ENCODE data around the gene SNRNP48. TPM values are rescaled to one million over a fixed set of nuclear protein-coding genes. Genes with fewer than 3 reads are reported as not detected.
A peak's percentile ranks its signal among the peaks of the same experiment; 100 is the strongest.

Gene SNRNP48, protein sequence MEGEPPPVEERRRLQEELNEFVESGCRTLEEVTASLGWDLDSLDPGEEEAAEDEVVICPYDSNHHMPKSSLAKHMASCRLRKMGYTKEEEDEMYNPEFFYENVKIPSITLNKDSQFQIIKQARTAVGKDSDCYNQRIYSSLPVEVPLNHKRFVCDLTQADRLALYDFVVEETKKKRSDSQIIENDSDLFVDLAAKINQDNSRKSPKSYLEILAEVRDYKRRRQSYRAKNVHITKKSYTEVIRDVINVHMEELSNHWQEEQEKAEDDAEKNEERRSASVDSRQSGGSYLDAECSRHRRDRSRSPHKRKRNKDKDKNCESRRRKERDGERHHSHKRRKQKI
- 15.9 TPM for total RNA-seq

DNA sequence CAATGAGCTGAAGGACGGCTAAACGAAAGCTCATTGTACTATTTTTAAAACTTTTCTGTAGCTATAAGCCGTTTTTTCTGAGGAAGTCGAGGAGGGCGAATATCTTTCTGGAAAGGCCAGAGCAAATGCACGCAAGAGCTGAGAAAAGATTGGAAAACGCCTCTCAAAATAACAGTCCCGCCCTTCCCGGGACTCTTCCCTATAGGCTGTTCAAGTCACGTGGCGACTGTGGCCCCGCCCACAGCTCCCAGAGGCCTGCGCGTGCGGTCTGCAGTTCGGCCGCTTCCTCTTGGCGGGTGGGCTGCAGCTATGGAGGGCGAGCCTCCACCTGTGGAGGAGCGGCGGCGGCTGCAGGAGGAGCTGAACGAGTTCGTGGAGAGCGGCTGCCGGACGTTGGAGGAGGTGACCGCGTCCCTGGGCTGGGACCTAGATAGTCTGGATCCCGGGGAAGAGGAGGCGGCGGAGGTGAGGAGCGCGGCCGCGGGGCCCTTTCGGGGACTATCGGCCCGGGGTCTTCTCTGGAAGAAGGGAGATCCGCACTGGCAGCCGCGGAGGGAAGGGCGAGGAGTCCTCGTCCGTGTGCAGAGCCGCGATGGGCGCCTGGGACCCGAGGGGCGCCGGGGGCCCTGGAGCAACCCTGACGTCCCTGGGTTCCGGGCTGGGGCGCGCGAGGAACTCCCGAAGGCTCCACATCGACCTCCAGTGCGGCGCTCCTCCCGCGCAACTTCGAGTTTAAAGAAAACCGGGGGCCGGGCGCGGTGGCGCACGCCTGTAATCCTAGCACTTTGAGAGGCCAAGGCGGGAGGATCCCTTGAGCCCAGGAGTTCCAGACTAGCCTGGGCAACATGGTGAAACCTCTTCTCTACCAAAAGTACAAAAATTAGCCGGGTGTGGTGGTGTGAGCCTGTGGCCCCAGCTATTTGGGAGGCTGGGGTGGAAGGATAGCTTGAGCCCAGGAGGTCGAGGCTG, at the start of gene SNRNP48:
Gene SNRNP48 (plus strand): TSS at position 250 of the 969 bp plus-strand sequence. CDS start 60 bp downstream, at position 310.
- no peak for FAIRE-seq

DNA sequence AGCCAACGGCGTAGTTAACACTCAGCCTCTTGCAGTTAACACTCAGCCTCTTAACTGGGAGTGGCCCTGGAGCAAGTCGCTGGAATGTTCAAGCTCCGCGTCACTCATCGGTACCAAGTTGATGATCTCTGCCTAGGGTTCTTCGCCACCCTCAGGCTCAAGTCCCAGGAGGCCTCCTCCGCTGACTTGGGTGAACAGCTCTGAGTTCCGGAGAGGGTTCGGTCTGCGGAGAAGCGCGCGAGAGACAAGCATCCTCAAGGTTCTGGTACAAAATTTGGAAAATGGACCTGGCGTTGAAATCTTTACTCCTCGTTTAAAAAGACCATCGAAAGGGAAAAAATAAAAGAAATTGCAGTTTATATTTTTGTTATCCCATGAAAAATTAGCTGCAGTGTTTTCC, 49.4 kb upstream of the SNRNP48 start:
- DNase-seq (ENCODE audit: low spot score in 2 of 2) (peak in 1 of 2 donors; percentile 22), FAIRE-seq (no peak)

More for the DNA sequence above, at the start of gene SNRNP48:
- DNase-seq (ENCODE audit: low spot score in 2 of 2): peak; percentile 89 to 91

DNA sequence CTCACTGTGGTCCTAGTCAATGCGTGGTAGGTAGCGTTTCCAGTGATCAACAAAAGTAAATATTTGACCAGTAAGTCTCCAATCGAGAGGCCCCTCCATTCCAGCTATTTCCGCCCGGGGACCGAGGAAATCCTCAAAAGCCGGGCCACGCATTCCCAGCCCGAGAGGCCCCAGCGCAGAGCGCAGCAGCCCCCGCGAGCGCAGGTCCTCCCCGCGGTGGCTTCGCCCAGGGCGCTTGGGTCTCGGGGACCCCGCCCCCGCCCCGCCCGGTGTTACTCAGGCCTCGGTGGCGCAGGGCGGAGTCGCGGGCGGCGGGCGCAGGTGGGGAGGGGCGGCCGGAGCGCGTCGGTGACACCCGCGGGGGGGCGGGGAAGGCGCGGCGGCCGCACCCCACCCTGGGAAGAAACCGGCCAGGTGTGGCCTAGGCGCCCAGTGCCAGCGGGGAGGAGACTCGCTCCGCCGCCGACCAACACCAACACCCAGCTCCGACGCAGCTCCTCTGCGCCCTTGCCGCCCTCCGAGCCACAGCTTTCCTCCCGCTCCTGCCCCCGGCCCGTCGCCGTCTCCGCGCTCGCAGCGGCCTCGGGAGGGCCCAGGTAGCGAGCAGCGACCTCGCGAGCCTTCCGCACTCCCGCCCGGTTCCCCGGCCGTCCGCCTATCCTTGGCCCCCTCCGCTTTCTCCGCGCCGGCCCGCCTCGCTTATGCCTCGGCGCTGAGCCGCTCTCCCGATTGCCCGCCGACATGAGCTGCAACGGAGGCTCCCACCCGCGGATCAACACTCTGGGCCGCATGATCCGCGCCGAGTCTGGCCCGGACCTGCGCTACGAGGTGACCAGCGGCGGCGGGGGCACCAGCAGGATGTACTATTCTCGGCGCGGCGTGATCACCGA, 48.6 kb upstream of the SNRNP48 start, which contains the start of gene DSP:
Gene DSP (plus strand): TSS at position 497 of the 890 bp plus-strand sequence. CDS start 245 bp downstream, at position 742.
- peak; percentile 37 to 38 for DNase-seq (ENCODE audit: low spot score in 2 of 2)
- FAIRE-seq: no peak

DNA sequence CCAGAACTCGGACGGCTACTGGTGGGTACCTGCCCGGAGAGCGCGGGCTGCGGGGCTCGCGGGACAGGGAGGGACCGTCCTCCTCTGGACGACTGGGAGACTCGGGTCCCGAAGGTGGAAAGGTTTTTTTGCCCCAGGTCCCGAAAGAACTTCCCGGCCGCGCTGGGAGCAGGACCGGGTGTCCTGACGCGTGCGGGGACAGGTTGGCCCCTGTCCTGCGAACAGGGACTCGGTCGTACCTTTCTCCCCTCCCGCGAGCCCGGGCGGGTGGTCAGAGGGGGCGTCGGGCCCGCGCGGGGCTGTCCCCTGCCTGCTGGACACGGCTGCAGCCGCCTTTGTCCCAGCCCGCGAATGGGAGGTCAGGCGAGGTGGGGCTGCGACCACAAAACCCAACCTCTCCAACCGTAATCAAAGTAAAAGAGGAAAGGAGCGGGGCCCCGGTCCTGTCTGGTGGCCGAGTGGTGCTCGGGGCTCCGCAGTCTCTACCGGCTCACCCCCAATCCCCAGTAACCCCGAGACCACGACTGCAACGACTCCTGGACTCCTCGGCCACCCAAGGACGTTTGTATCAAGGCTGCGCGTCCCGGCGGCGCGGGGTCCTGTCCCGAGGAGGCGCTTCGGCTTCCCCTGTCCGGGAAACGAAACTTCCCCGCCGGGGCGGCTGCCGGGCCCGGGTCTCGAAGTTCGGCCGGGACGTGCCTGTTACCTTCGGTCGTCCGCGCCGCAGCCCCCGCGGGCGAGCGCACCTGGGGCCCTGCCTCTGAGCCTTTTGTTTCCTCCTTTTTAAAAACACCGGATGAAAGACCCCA, 47.7 kb upstream of the SNRNP48 start:
- no peak for FAIRE-seq
- peak; percentile 15 to 20 for DNase-seq (ENCODE audit: low spot score in 2 of 2)

DNA sequence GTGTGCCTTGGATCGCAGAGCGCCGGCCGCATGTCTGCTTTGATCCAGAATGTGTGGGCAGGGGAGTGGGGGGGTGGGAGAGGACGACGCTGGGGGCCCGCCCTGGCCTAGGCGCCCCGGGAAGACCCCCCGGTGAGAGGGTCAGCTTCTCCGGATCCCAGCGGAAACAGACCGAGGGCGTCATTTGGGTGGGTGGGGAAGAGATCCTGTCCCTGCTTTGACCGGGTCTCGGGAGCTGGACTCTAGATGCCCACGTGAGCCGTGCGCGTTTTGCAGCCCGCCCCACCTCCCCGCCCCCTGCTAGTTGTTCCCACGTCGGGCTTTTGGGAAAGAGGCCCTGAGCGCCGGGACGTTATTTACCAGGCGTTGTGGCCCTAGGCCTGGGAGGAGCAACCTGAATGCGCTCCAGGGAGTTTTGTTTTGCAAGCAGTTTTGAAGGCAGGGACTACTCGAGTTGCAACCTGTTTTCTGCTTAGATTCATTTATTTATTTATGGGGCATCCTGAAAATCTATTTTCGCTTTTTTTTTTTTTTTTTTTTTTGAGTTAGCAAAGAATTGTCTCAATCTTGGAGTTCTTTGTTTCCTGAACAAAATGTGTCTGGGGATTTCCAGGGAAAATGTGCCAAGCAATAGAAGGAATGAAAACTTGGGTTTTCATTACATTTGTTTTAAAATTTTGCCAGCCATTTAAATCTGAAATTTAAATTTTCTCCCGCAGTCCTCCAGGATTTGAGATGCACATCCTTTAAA, 46.9 kb upstream of the SNRNP48 start:
- DNase-seq (ENCODE audit: low spot score in 2 of 2) (peak; percentile 28 to 32), FAIRE-seq (no peak)

DNA sequence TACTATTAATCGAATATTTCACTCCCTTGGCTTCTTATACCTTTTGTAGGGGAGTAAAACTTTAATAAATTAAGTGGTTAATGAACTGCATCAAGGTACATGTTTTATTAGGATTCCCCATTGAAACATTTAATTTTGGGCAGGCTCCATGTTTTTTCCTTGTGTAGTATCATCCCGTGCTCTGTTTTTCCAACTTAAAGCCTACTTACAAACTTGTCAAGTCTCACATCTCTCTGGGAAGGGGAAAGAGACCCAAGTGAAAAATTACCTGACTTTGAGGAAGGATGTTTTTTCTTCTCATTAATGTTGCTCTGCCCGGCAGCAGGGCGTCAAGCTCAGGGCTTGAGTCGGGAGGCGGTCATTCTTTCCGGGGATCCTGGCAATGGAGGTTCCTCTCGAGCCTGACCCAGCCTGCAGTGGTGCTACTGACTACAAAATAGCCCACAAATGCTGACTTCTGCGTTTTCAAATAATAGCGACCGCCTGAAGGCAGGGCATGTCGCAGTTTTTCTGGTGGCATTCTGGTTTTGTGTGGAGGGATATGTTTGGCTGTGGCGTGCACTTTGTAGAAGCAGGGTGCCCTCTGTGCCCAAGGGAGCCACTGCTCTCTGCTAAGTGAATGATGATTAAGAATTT, 46.1 kb upstream of the SNRNP48 start:
- no peak for DNase-seq (ENCODE audit: low spot score in 2 of 2)
- FAIRE-seq: no peak

DNA sequence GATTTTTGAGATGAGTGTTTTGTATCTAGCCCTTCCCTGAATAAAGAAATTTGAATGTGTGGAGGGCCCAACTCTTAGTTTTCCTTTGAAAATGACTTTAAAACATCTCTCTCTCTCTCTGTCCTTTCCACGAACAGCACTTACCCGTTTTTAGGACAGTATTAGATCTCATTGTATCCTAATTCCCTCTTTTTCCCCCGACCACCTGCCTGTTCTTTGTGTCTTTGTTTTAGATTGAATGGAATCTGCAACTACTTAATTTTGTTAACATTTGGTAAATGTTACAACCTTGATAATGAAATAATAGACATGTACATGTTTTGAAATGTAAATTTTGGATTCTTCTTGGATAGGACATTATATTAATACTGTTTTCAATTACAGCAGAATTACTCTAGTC, 45.4 kb upstream of the SNRNP48 start:
- no peak for FAIRE-seq
- DNase-seq (ENCODE audit: low spot score in 2 of 2): no peak

DNA sequence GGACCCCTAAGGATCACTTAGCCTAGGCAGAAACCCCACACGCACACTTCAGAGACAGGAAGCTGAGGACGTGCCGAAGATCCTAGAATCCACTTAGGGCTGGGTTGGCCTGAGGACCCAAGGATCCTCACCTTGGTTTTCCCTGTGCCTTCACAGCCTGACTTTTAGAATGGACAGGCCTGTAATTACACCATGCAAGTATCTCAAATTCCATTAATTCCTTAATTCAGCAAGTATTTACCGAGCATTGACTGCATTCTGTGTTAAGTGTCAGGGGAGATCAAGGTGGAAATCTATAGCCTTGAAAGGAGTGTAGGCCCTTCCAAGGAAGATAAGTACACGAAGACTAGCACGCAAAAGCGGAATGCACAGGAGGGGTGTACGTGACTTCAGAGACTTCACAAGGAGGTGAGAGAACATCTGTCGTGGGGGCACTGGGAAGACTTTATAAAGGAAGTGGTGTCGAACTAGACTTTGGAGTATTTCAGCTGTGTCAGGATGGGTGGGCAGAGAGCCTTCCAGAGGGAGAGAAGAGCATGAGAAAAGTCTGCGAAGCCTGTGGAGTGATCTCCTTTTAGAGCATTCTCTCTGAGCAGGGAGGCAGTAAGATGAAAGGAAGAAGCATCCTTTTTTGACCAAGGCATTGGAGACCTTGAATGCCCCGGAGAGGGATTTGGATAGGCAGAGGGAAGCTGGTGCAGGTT, 44.5 kb upstream of the SNRNP48 start:
- DNase-seq (ENCODE audit: low spot score in 2 of 2) (no peak), FAIRE-seq (no peak)

DNA sequence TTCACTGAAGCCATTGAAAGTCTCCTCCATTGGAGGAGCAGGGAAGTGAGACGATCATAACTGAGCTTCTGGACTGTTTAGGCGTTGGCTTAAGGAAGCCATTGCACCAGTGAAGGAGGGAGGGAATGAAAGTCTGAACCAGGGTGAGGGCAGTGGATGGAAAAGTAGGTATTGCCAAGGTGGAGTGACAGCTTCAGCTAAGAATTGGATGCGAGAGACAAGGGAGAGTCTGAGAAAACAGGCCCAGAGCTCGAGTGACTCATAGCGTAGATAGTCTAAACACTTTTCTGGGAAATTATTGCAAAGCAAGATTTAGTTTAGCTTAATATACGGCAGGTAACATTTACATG, 44.0 kb upstream of the SNRNP48 start:
- DNase-seq (ENCODE audit: low spot score in 2 of 2) (no peak), FAIRE-seq (no peak)

DNA sequence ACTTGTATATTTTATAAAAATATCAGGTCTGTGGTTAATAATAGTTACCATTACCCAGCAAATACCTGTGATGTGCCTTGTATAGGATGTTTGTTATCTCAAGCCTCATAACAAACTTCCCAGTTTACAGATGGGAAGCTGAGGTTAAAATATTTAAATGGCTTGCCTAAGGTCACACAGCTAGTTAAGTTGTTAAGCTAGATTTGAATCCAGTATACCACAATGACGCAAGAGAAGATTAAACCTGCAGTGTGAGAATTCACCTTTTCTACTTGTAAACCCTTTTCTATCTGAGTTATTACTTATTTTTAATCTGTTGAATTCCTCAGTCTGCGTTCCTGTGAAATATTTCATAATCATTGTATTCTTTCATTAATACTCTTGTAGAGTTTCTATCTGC, 43.6 kb upstream of the SNRNP48 start:
- FAIRE-seq (no peak), DNase-seq (ENCODE audit: low spot score in 2 of 2) (no peak)

DNA sequence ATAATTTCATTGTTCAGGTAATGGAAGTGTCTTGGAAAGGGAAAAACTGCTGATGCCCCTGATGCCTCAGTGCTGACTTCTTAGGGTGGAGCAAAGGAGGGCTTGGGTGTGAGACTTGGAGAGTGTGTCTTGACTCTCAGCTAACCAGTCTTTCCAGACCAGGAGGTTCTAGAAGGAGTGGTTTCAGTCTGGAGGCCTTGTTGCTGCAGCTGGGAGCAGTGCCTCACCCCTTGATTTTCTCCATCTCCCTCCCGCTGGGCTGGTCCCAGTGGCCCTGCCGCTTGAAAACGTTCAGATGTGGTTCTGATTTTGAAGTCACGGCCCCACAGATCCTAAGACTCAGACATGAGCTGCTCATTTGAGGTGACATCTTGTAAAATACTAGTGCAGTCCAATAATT, 43.1 kb upstream of the SNRNP48 start:
- FAIRE-seq: no peak
- DNase-seq (ENCODE audit: low spot score in 2 of 2): no peak

DNA sequence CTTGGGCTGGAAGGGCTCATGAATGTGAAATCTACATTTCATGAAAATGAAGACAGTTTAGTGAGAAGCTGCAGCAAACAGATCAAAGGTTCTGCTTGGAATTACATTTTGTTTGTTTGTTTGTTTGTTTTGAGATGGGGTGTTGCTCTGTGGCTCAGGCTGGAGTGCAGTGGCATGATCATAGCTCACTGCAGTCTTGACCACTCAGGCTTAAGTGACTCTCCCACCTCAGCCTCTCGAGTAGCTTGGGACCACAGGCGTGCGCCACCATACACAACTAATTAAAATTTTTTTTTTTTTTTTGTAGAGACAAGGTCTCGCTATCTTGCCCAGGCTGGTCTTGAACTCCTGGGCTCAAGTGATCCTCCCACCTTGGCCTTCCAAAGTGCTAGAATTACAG, 42.7 kb upstream of the SNRNP48 start:
- DNase-seq (ENCODE audit: low spot score in 2 of 2) (no peak), FAIRE-seq (no peak)

DNA sequence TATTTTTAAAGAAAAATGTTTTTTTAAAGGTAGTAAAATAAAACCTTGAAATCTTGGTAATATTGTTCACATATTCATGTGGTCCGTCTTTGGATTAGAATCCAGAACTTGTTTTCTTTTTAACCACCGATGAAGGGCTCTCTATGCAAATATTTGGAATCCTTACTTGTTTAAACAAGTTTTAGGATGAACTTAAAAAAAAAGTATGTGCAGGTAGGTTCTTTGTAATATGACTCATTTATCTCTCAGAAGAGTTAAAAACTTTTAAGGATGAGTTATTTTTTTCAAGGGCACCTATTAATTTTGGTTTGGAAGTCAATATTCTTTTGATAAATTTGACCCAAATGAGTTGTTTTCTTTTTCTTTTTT, 39.6 kb upstream of the SNRNP48 start:
- no peak for FAIRE-seq
- no peak for DNase-seq (ENCODE audit: low spot score in 2 of 2)

DNA sequence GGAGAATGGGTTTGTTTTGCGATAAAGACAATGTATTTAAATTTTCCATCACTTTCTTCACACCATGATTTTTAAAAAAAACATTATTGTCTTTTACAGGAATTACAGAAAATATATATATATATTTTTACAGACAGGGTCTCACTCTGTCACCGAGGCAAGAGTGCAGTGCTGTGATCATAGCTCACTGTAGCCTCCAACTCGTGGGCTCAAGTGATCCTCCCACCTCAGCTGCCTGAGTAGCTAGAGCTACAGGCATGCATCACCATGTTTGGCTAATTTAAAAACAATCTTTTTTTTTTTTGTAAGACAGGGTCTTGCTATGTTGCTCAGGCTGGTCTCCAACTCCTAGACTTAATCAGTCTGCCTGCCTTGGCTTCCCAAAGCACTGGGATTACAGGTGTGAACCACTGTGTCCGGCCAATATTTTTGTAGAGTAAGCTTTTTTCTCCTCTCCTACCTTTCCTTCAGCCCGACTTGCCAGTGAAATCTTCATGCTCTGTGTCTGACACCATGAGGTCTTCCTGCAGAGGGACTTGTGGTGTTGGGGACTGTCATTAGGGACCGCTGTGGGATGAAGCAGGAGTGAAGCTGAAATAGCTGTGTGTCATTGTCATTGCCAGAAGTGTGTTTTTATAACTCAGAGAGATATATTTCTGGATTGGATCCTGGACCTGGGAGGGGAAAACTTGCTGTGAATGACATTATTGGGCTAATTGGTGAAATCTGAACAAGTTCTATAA, 35.3 kb upstream of the SNRNP48 start:
- DNase-seq (ENCODE audit: low spot score in 2 of 2) (no peak), FAIRE-seq (no peak)

DNA sequence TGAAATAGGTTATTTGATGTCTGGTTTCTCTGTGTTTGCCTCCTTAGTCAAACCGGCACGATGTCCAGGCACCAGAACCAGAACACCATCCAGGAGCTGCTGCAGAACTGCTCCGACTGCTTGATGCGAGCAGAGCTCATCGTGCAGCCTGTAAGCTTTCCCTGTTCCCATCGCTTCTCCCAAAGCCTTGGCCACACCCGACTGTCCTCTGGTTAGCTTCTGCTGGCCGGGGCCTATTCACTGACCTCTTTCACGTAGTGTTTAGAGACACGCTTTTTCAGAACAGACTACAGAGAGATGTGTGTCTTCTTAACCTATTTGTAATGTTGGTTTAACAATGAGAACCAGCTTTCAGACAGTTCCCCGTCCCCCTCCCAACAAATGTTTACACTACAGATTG, 34.3 kb upstream of the SNRNP48 start:
- FAIRE-seq: no peak

DNA sequence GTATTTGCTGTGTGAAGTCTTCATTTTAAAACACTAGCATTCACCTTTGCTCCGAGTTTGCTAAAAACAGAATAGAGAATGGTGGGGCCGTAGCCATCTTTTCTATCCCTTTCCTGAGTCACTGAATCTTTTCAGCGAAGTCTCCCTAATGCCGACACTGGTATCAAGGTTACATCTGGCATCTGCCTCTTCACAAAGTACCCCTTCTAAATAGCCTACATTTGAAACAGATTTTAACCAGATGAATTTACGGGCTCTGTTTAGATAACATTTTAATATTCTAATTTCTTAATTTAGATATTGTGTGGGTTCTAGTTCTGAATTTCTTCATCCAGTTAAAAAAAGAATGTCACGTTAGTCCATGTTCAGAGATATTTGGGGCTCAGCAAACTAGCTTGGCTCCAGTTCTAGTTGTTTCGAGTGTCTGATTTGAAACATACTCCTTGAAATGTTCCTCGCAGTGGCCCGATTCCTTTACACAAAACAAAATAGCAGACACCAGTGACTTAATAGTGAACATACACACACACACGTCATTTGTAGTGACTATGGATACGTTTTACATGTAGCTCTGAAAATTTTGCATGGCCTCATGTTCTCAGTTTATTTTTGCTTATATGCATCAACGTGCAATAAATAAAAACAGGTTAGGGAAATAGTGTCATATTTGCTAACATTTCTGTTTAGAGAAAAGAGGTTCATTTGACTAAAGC, 33.4 kb upstream of the SNRNP48 start:
- FAIRE-seq: no peak

More for the DNA sequence above, 34.3 kb upstream of the SNRNP48 start:
- no peak for DNase-seq (ENCODE audit: low spot score in 2 of 2)

More for the DNA sequence above, 33.4 kb upstream of the SNRNP48 start:
- DNase-seq (ENCODE audit: low spot score in 2 of 2): no peak
